Astrocyte of the spinal cord (primary cell): ENCODE data around the gene OTUD5.

Experiments used
- DNase-seq: peaks from one replicate; pipeline ENCODE4 v3.0.0; 2011; ENCODE audit warnings: low read depth, low spot score
- H3K4me3 ChIP-seq: 2 replicates; pipeline ENCODE4 v1.5.1; 2011; ENCODE audit warnings: low read depth, mild to moderate bottlenecking, low read length, moderate library complexity
- CTCF ChIP-seq: IDR thresholded peaks from 2 replicates; pipeline ENCODE4 v1.5.1; 2012; ENCODE audit warnings: low read depth, mild to moderate bottlenecking, low read length, inconsistent platforms
- in situ Hi-C: cut with HindIII; loops from 2 replicates; pipeline ENCODE4 v1.10.0; 2017; ENCODE audit warnings: low sequenced_read_pairs

Gene OTUD5

GRCh38 chrX:48927736-48928382 lies 29.5 kb downstream of the OTUD5 start:
- no peak overlapping the region for H3K4me3 ChIP-seq
- DNase-seq, result no peak
- no peak for TF ChIP-seq CTCF
- in situ Hi-C loops, result no loop called here

- DNase-seq, result no peak
- no peak overlapping the region for H3K4me3 ChIP-seq
- TF ChIP-seq CTCF, result no peak
- in situ Hi-C loops, result no loop called here
Observed at GRCh38 chrX:48927123-48927522, 30.3 kb downstream of the OTUD5 start.

DNA sequence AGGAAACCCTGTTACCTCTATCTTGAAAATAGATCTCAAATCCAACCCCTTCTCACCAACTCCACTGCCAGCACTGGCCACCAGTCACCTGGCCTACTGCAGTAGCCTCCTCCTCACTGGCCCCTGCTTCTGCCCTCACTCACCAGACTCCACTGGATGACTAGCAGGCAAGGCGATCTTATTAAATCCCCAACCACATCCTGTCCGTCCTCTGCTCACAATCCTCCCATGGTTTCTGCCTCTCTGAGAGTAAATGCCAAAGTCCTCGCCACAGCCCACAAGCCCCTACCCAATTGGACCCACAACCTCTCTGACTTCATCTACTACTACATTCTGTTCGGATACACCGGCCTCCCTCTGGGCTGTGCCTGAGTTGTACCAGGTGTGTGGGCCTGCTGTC lies 33.1 kb downstream of the OTUD5 start:
- DNase-seq, result no peak
- in situ Hi-C loops, result no loop called here
- no peak overlapping the region for H3K4me3 ChIP-seq
- no peak for TF ChIP-seq CTCF

DNA sequence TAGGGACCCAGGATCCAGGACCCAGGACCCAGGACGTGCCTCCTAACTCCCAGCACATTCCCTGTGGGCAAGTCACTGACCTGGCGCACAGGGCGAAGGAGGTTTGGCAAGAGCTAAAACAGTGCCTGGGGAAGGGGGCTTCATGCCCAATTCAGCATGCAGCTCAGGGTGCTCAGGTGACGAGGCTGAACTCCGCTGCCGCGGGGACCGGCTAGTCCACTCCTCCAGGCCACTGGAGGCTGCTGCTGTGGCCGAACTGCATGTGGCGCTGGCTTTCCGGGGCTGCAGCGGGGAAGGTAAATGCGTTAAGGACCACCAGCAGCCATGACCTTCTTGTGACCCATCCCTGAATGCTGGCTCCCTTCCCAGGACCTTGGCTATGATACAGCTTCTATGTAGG lies 33.6 kb downstream of the OTUD5 start:
- in situ Hi-C loops, result no loop called here
- DNase-seq, result no peak
- no peak for TF ChIP-seq CTCF
- H3K4me3 ChIP-seq, result no peak overlapping the region

GRCh38 chrX:48920718-48921104 lies 36.7 kb downstream of the OTUD5 start:
- no peak for TF ChIP-seq CTCF
- in situ Hi-C loops, result no loop called here
- no peak for DNase-seq
- H3K4me3 ChIP-seq, result no peak overlapping the region

- DNase-seq, result no peak
- in situ Hi-C loops, result no loop called here
- no peak for TF ChIP-seq CTCF
- no peak overlapping the region for H3K4me3 ChIP-seq
Observed at GRCh38 chrX:48919947-48920717, 37.3 kb downstream of the OTUD5 start.
